K562 (cell line): Measurements from ENCODE around the gene ATRX. TPM values are rescaled to one million over a fixed set of nuclear protein-coding genes. Genes with fewer than 3 reads are reported as not detected.
A peak's percentile ranks its signal among the peaks of the same experiment; 100 is the strongest.

Experiments used
- ATAC-seq: fragments of 200-7000 bp; cut with Tn5 transposase; 3 replicates; pipeline ENCODE4 v1.9.1; 2020; ENCODE audit warnings: moderate library complexity
- Bru-seq: library from RNA; stranded (reverse); fragments of 400-500 nt; gene quantifications from one replicate; lab custom pipeline; 2021; lab: Mats Ljungman, UMichigan
- BruChase-seq, 2 experiments: library from RNA; stranded (reverse); fragments of 400-500 nt; gene quantifications; one replicate each; lab custom pipeline; 2021; lab: Mats Ljungman, UMichigan
- BruUV-seq: library from RNA; stranded (reverse); fragments of 400-500 nt; replicated peaks from 2 replicates; lab custom pipeline; 2021; lab: Mats Ljungman, UMichigan
- CTCF ChIA-PET: fragments of 300-600 bp; formaldehyde crosslinking; extraction: SDS; loops from one replicate; lab custom pipeline; 2021; ENCODE audit warnings: low intra/inter-chr PET ratio; lab: Yijun Ruan, JAX
- POLR2A ChIA-PET: fragments of 300-600, 350-650 bp; sonication (Branson Sonifier 250); formaldehyde crosslinking; extraction: SDS; loops from one replicate; lab custom pipeline; 2021; ENCODE audit warnings: antibody characterized with exemption, inconsistent platforms; lab: Yijun Ruan, JAX
- DNase-seq, 4 experiments: peaks; one replicate each; pipeline versions ENCODE4 v3.0.0 to v3.0.0-alpha.2; 2011 to 2018; ENCODE audit warnings: low spot score in 3 of 4, mixed read lengths in 3 of 4; ENCODE audit errors: extremely low read depth in 1 of 4
- FAIRE-seq: peaks from 2 replicates; lab custom pipeline; 2011; peaks lifted over from hg19 to GRCh38; lab: Jason Lieb, UNC
- H2AFZ ChIP-seq: 2 replicates; pipeline ENCODE4 v1.6.0; 2011; ENCODE audit warnings: low read depth, low read length, control low read depth, inconsistent platforms
- H3K27ac ChIP-seq: fragments of 200-600 bp; 3 replicates; pipeline ENCODE4 v1.8.0; 2011; ENCODE audit warnings: low read depth, mild to moderate bottlenecking, control low read depth, inconsistent platforms, low read length, moderate library complexity, mixed read lengths; ENCODE audit errors: extremely low read depth
- H3K27me3 ChIP-seq, 2 experiments: fragments of 300-600 bp in 1 of 2; 2 replicates in 1 of 2; 3 replicates in 1 of 2; pipeline versions ENCODE4 v1.6.0 to v1.8.0; 2011; ENCODE audit warnings: inconsistent platforms in 2 of 2, low read length in 2 of 2, mild to moderate bottlenecking in 1 of 2, mixed read lengths in 1 of 2, moderate library complexity in 1 of 2; ENCODE audit not compliant: control insufficient read depth in 2 of 2, insufficient read depth in 2 of 2
- H3K36me3 ChIP-seq: fragments of 300-600 bp; 3 replicates; pipeline ENCODE4 v1.8.0; 2011; ENCODE audit warnings: mild to moderate bottlenecking, low read length, inconsistent platforms; ENCODE audit not compliant: control insufficient read depth, insufficient read depth
- H3K4me1 ChIP-seq, 2 experiments: fragments of 200-600 bp in 1 of 2; replicated peaks in 1 of 2; 2 replicates in 1 of 2; 3 replicates in 1 of 2; pipeline versions ENCODE4 v1.5.1 to v1.8.0; 2011; ENCODE audit warnings: inconsistent platforms in 2 of 2, low read length in 2 of 2, mild to moderate bottlenecking in 1 of 2, mixed read lengths in 1 of 2, moderate library complexity in 1 of 2; ENCODE audit not compliant: control insufficient read depth in 2 of 2, insufficient read depth in 2 of 2
- H3K4me2 ChIP-seq: 2 replicates; pipeline ENCODE4 v1.6.1; 2011; ENCODE audit warnings: low read length, control low read depth, inconsistent platforms, mixed read lengths; ENCODE audit not compliant: insufficient read depth
- H3K4me3 ChIP-seq: fragments of 200-600 bp; sonication (generic), shearing (Covaris generic); 2 replicates; pipeline ENCODE4 v1.5.1; 2016; ENCODE audit warnings: control low read depth, inconsistent platforms
- H3K79me2 ChIP-seq: fragments of 200-600 bp; 3 replicates; pipeline ENCODE4 v1.8.0; 2011; ENCODE audit warnings: low read length, inconsistent platforms; ENCODE audit not compliant: control insufficient read depth, insufficient read depth
- H3K9ac ChIP-seq, 2 experiments: 2 replicates each; pipeline versions ENCODE4 v1.6.0 to v1.6.1; 2011; ENCODE audit warnings: low read depth in 2 of 2, low read length in 2 of 2, control low read depth in 1 of 2, inconsistent platforms in 1 of 2, mild to moderate bottlenecking in 1 of 2, mixed read lengths in 1 of 2; ENCODE audit not compliant: insufficient read depth in 1 of 2
- H3K9me1 ChIP-seq: one replicate; pipeline ENCODE4 v1.6.0; 2011; ENCODE audit warnings: inconsistent platforms, mild to moderate bottlenecking, low read length, moderate library complexity; ENCODE audit not compliant: control insufficient read depth, insufficient read depth
- H3K9me3 ChIP-seq: replicated peaks from 2 replicates; pipeline ENCODE4 v1.5.1; 2011; ENCODE audit warnings: low read depth, low read length, inconsistent platforms; ENCODE audit not compliant: control insufficient read depth, insufficient read depth
- H4K20me1 ChIP-seq: replicated peaks from 2 replicates; pipeline ENCODE4 v1.6.1; 2011; ENCODE audit warnings: low read length, inconsistent platforms, mixed read lengths; ENCODE audit not compliant: control insufficient read depth, insufficient read depth
- FOXM1 ChIP-seq, 2 experiments: fragments of 450-650 bp in 1 of 2; sonication (generic) in 1 of 2; formaldehyde crosslinking in 1 of 2; IDR thresholded peaks; 2 replicates each; pipeline versions ENCODE4 v1.6.1 to v1.9.0; 2017 to 2022; ENCODE audit warnings: low read depth in 2 of 2, mild to moderate bottlenecking in 2 of 2, missing genetic modification reagents in 1 of 2, moderate library complexity in 1 of 2
- MNT ChIP-seq, 2 experiments: fragments of 450-650 bp; conservative IDR thresholded peaks; 2 replicates each; pipeline ENCODE4 v1.6.1; 2017; ENCODE audit warnings: mild to moderate bottlenecking in 2 of 2, moderate library complexity in 2 of 2
- SLC30A9 ChIP-seq: fragments of 250-450 bp; sonication (Bioruptor Pico); IDR thresholded peaks from 2 replicates; pipeline ENCODE4 v1.8.0; 2022; ENCODE audit warnings: mild to moderate bottlenecking, moderate library complexity
- YY1 ChIP-seq, 3 experiments: IDR thresholded peaks; 2 replicates each; pipeline ENCODE4 v1.6.1; 2011; ENCODE audit warnings: low read length in 2 of 3, mild to moderate bottlenecking in 2 of 3, moderate library complexity in 2 of 3, borderline replicate concordance in 1 of 3, control low read depth in 1 of 3, low read depth in 1 of 3; ENCODE audit not compliant: insufficient read depth in 3 of 3, insufficient replicate concordance in 2 of 3, control insufficient read depth in 1 of 3, insufficient read length in 1 of 3; ENCODE audit errors: extremely low read depth in 1 of 3
- ZNF3 ChIP-seq: fragments of 250-450 bp; sonication (Bioruptor Pico); IDR thresholded peaks from 2 replicates; pipeline ENCODE4 v1.5.0; 2021; ENCODE audit warnings: mild to moderate bottlenecking, moderate library complexity
- WGBS: fragments of 100-300 bp; shearing (Covaris generic); methylation state at CpG from one replicate; pipeline ENCODE4 v1.1.6; 2016; ENCODE audit warnings: low coverage, mixed read lengths; ENCODE audit not compliant: insufficient coverage; ENCODE audit errors: missing lambda C conversion rate; 5-methylcytosine and 5-hydroxymethylcytosine counted together
- in situ Hi-C: fragments of 300-500 bp; cut with MboI; formaldehyde crosslinking; loops from 4 replicates; pipeline ENCODE4 v1.15.0; 2018; ENCODE audit warnings: inconsistent platforms, mixed read lengths
- intact Hi-C: fragments of 100-400 bp; cut with micrococcal nuclease; formaldehyde crosslinking; loops from 2 replicates; pipeline ENCODE4 v1.14.2; 2022
- long read RNA-seq, 3 experiments: library from polyadenylated mRNA in 2 of 3; library from RNA in 1 of 3; unstranded in 2 of 3; stranded (forward) in 1 of 3; transcript quantifications; one replicate each; pipeline ENCODE4 v2.0.0, GENCODE V29; 2019 to 2022
- polyA minus RNA-seq, 3 experiments: library from RNA; depleted of rRNA, polyadenylated mRNA; stranded (reverse); fragments of >200 nt; gene quantifications; 2 replicates each; pipeline ENCODE4 v1.2.3, GENCODE V29; 2011
- polyA plus RNA-seq, 8 experiments: library from polyadenylated mRNA; depleted of rRNA in 4 of 8; stranded (reverse) in 5 of 8; unstranded in 3 of 8; fragments of >200 nt; fragmentation: Nextera tagmentation in 2 of 8; fragmentation: Illumina TruSeq in 1 of 8; extraction: Ambion mirVana in 2 of 8; extraction: Trizol in 1 of 8; gene quantifications; 2 replicates each; pipeline versions ENCODE4 v1.2.1 to v1.2.3, GENCODE V29; 2011 to 2014; ENCODE audit warnings: inconsistent platforms in 1 of 8, missing spikeins in 1 of 8
- total RNA-seq, 7 experiments: library from RNA; depleted of rRNA in 6 of 7; stranded (reverse); fragments of >200 nt in 6 of 7; fragmentation: Illumina TruSeq in 2 of 7; extraction: Trizol in 2 of 7; gene quantifications; 2 replicates each; pipeline versions ENCODE4 v1.2.1 to v1.2.3, GENCODE V29; 2011 to 2021; ENCODE audit warnings: low replicate concordance in 1 of 7

Gene ATRX, protein sequence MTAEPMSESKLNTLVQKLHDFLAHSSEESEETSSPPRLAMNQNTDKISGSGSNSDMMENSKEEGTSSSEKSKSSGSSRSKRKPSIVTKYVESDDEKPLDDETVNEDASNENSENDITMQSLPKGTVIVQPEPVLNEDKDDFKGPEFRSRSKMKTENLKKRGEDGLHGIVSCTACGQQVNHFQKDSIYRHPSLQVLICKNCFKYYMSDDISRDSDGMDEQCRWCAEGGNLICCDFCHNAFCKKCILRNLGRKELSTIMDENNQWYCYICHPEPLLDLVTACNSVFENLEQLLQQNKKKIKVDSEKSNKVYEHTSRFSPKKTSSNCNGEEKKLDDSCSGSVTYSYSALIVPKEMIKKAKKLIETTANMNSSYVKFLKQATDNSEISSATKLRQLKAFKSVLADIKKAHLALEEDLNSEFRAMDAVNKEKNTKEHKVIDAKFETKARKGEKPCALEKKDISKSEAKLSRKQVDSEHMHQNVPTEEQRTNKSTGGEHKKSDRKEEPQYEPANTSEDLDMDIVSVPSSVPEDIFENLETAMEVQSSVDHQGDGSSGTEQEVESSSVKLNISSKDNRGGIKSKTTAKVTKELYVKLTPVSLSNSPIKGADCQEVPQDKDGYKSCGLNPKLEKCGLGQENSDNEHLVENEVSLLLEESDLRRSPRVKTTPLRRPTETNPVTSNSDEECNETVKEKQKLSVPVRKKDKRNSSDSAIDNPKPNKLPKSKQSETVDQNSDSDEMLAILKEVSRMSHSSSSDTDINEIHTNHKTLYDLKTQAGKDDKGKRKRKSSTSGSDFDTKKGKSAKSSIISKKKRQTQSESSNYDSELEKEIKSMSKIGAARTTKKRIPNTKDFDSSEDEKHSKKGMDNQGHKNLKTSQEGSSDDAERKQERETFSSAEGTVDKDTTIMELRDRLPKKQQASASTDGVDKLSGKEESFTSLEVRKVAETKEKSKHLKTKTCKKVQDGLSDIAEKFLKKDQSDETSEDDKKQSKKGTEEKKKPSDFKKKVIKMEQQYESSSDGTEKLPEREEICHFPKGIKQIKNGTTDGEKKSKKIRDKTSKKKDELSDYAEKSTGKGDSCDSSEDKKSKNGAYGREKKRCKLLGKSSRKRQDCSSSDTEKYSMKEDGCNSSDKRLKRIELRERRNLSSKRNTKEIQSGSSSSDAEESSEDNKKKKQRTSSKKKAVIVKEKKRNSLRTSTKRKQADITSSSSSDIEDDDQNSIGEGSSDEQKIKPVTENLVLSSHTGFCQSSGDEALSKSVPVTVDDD (N-terminal part only)
- total RNA-seq (2011; cell fraction: chromatin; rRNA removed; ENCODE audit: low replicate concordance): 16.3 and 89.5 TPM in 2 replicates
- 11.3 and 11.7 TPM in 2 replicates for total RNA-seq (2011; cell fraction: nucleolus; rRNA removed)
- 28.1 and 41.3 TPM in 2 replicates for total RNA-seq (2011; cell fraction: nucleoplasm; rRNA removed)
- total RNA-seq (2014; rRNA removed): 15.6 and 26.7 TPM in 2 replicates
- total RNA-seq (2014; rRNA removed; fragmentation: Illumina TruSeq; extraction: Trizol): 23.1 and 25.9 TPM in 2 replicates
- 20.1 and 21.4 TPM in 2 replicates for total RNA-seq (2015; rRNA removed; fragmentation: Illumina TruSeq; extraction: Trizol)
- total RNA-seq (2021): 20.7 and 24.0 TPM in 2 replicates
- 14.6 and 22.2 TPM in 2 replicates for polyA plus RNA-seq (2011; rRNA removed)
- polyA plus RNA-seq (2011; cell fraction: cytosol; rRNA removed): 5.9 TPM in 2 replicates
- polyA plus RNA-seq (2011; cell fraction: nucleus; rRNA removed): 30.6 and 35.5 TPM in 2 replicates
- polyA plus RNA-seq (2012): 7.0 and 13.5 TPM in 2 replicates
- polyA plus RNA-seq (2014; fragmentation: Illumina TruSeq; extraction: Trizol): 12.6 and 13.1 TPM in 2 replicates
- 10 to 100 TPM in 1 of 2 experiments, 1 to 10 TPM in 1; 7.7 to 11.8 TPM for polyA plus RNA-seq (2014; fragmentation: Nextera tagmentation; extraction: Ambion mirVana)
- polyA plus RNA-seq (2014; rRNA removed): 12.9 and 20.2 TPM in 2 replicates
- polyA minus RNA-seq (2011; rRNA and poly(A)+ RNA removed): 48.8 and 51.3 TPM in 2 replicates
- 7.9 and 17.4 TPM in 2 replicates for polyA minus RNA-seq (2011; cell fraction: cytosol; rRNA and poly(A)+ RNA removed)
- 48.5 and 64.5 TPM in 2 replicates for polyA minus RNA-seq (2011; cell fraction: nucleus; rRNA and poly(A)+ RNA removed)
- Bru-seq, nascent RNA: percentile 63 among the genes with signal in this experiment
- BruChase-seq, experiment 1, labeled RNA remaining after a 2-hour chase: percentile 67 among the genes with signal in this experiment
- BruChase-seq, experiment 2, labeled RNA remaining after a 6-hour chase: percentile 67 among the genes with signal in this experiment
- long read RNA-seq, experiment 1, partial matches to known transcripts: 44 of 74 reads
- long read RNA-seq, experiment 1, other reads (novel, unspliced or antisense): 26 of 74 reads
- long read RNA-seq, experiment 2, partial matches to known transcripts: 0 of 1 reads
- long read RNA-seq, experiment 2, other reads (novel, unspliced or antisense): 1 of 1 reads
- long read RNA-seq, experiment 3, partial matches to known transcripts: 9 of 13 reads
- long read RNA-seq, experiment 3, other reads (novel, unspliced or antisense): 4 of 13 reads

DNA sequence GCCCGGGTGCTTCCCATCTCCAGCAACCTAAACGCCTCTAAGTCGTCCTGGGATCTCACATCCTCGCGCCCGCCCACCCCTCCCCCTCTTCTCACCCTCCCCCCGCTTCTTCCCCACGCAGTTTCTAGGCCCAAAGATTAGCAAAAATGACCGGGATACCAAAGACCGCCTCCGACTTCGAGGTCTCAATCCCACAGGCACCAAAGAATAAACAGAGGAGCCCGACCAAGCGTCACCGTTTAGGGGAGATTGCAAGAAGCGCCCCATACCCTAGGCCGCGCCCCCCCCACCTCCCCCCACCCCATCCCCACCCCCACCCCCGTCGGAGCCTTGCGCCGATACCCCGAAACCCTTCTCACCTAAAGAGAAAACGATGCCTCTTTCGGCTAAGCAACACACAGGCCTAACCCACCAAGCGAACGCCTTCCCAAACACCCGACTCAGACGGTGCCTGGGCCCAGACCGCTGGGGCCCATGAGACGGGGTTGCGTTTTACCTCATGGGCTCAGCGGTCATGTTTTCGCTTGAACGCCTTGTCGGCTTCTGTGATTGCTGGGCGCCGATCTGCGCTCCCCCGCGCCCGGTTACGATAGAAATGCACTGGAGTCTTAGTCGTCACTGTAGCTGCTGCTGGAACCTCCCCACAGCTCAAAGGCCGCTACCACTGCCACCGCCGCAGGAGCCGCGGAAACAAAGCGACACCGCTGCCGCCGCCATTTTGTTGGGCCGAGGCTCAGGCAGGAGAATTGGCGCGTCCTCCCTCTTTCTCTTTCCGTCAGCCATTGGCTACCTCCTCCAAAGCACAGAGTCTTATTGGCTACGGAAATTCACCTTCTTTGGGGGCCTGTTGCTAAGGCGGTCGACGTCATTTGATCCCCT lies at the start of gene ATRX:
ATRX (minus strand) TSS at position 731 of the 879 bp plus-strand sequence; CDS start at position 516, 215 bp downstream.
- Histone ChIP-seq H3K36me3 (0 out of 3 replicates have a peak, but pooled peaks cover 3% of the 10 kb centered on the region), H3K4me3 (peak within 1 kb of the TSS; percentile 55), H3K9me1 (no peaks in the 10 kb centered on the region), H3K27me3 (no peaks in the 10 kb centered on the region), H3K9ac (peak within 1 kb of the TSS; percentile 71 to 96), H4K20me1 (no peaks in the 10 kb centered on the region), H3K79me2 (peaks cover 52% of the 10 kb centered on the region), H3K27ac (peak within 1 kb of the TSS; percentile 82), H2AFZ (peak within 1 kb of the TSS; percentile 87), H3K9me3 (no peaks in the 10 kb centered on the region), H3K4me1 (peaks cover 0 to 4% of the 10 kb centered on the region in 2 experiments; a peak in 2 of 5 replicates), H3K4me2 (peak within 1 kb of the TSS; percentile 76)
- ATAC-seq (peak; percentile 94), DNase-seq (peak; percentile 28 to 77 (median 56)), FAIRE-seq (peak; percentile 82)
- intact Hi-C loops (loop anchor here (5.0 kb wide), 1 partner anchor 112 kb away; the partner anchor contains the start of genes COX7B and MAGT1), in situ Hi-C loops (no loop called here)
- CTCF ChIA-PET: no interaction called here
- BruUV-seq: no TSS peak
- 7% methylated on average over 24 of the region's 61 CpGs for WGBS
- POLR2A ChIA-PET: interaction anchor here (0.7 kb wide), 1 partner anchor 11 kb away, joined by 3 read pairs; no protein-coding TSS in a partner anchor
- no peak for TF ChIP-seq ZNF3 (CRISPR knock-in tag)
- TF ChIP-seq MNT (conservative IDR thresholded peaks at IDR 0.05): 0 out of 4 replicates have a peak, but pooled peaks of 1 of the 2 experiments have one; percentile 17
- TF ChIP-seq FOXM1 (IDR thresholded peaks at IDR 0.05; ENCODE audit: low read depth): 0 out of 2 replicates have a peak, but pooled peaks have one; percentile 11
- no peak for TF ChIP-seq FOXM1 (CRISPR knock-in tag; IDR thresholded peaks at IDR 0.05; ENCODE audit: low read depth)
- peak; percentile 83 to 95 (median 90) for TF ChIP-seq YY1 (IDR thresholded peaks at IDR 0.05; ENCODE audit: borderline replicate concordance in 1 of 3, control insufficient read depth in 1 of 3, extremely low read depth in 1 of 3, insufficient read depth in 3 of 3, insufficient read length in 1 of 3, insufficient replicate concordance in 2 of 3, low read depth in 1 of 3, low read length in 2 of 3)
- TF ChIP-seq SLC30A9: no peak
